Gastrocnemius medialis (tissue), 4 donors: ENCODE measurements around the gene GAS7. TPM values are rescaled to one million over a fixed set of nuclear protein-coding genes. Genes with fewer than 3 reads are reported as not detected.

ENCODE experiments used
- ATAC-seq, 2 donors: fragments of 150-250 bp; one replicate each; pipeline ENCODE4 v1.9.1; 2016
- DNase-seq, 2 donors: peaks; one replicate each; pipeline ENCODE4 v3.0.0-alpha.2; 2019
- H3K27ac ChIP-seq, 4 donors: fragments of 200-600 bp; sonication (generic); 1 replicate in 1 of 4; 2 replicates in 3 of 4; pipeline ENCODE4 v1.5.1; 2016 to 2018; ENCODE audit warnings: mild to moderate bottlenecking in 2 of 4, moderate library complexity in 1 of 4
- H3K27me3 ChIP-seq, 3 donors: fragments of 200-600 bp; sonication (generic) in 2 of 3; 1 replicate in 1 of 3; 2 replicates in 2 of 3; pipeline versions ENCODE4 v1.5.1 to v1.6.0; 2016 to 2019; ENCODE audit warnings: mild to moderate bottlenecking in 1 of 3, moderate library complexity in 1 of 3
- H3K36me3 ChIP-seq, 2 donors: fragments of 200-600 bp; sonication (generic) in 1 of 2; one replicate each; pipeline ENCODE4 v1.5.1; 2017 to 2018
- H3K4me1 ChIP-seq, 2 donors: fragments of 200-600 bp; sonication (generic) in 1 of 2; one replicate each; pipeline ENCODE4 v1.5.1; 2016 to 2017; ENCODE audit warnings: mild to moderate bottlenecking in 2 of 2
- H3K4me3 ChIP-seq, 4 donors: fragments of 200-600 bp; sonication (generic) in 3 of 4; 1 replicate in 1 of 4; 2 replicates in 3 of 4; pipeline ENCODE4 v1.5.1; 2016 to 2019; ENCODE audit warnings: mild to moderate bottlenecking in 2 of 4
- H3K9me3 ChIP-seq, 3 donors: fragments of 200-600 bp; sonication (generic) in 2 of 3; 1 replicate in 1 of 3; 2 replicates in 2 of 3; pipeline ENCODE4 v1.5.1; 2016 to 2019
- CTCF ChIP-seq, 5 experiments: fragments of 450-650 bp in 3 of 5; fragments of 200-600 bp in 2 of 5; sonication (generic) in 2 of 5; IDR thresholded peaks in 4 of 5; conservative IDR thresholded peaks in 1 of 5; 1 replicate in 4 of 5; 2 replicates in 1 of 5; pipeline ENCODE4 v1.5.1; 2016 to 2019; ENCODE audit warnings: antibody characterized with exemption in 5 of 5, mild to moderate bottlenecking in 3 of 5, moderate library complexity in 3 of 5
- POLR2A ChIP-seq, 2 donors: fragments of 450-650 bp; IDR thresholded peaks; one replicate each; pipeline ENCODE4 v1.6.1; 2017; ENCODE audit warnings: antibody characterized with exemption in 2 of 2, mild to moderate bottlenecking in 2 of 2, moderate library complexity in 2 of 2
- in situ Hi-C, 4 donors: fragments of 200-750 bp; cut with MboI; loops; one replicate each; pipeline versions ENCODE4 v1.15.0 to v1.8.0; 2017; ENCODE audit warnings: low sequenced_read_pairs in 4 of 4
- intact Hi-C: fragments of 100-400 bp; cut with DNase I; formaldehyde crosslinking; loops from one replicate; pipeline ENCODE4 v1.15.1; 2023; ENCODE audit warnings: low total_unique reads
- total RNA-seq, 4 donors: library from RNA; depleted of rRNA; stranded (reverse); fragments of >200 nt; gene quantifications; one replicate each; pipeline versions ENCODE4 v1.1.0 to v1.2.3, GENCODE V29; 2016

GAS7 gene
- total RNA-seq, 4 donors from 2014 or later = 5.8 to 7.1 (median 6.1) TPM

GRCh38 chr17:10196941-10197340 lies 1.5 kb downstream of the GAS7 start:
- in situ Hi-C loops (loop anchor here in 1 of 4 donors (10.0 kb wide), 1 partner anchor 62 kb away; no protein-coding TSS in a partner anchor), intact Hi-C loops (no loop called here)
- no peak for TF ChIP-seq CTCF (IDR thresholded peaks at IDR 0.05 in 4 of 5, conservative IDR thresholded peaks at IDR 0.05 in 1 of 5)
- Histone ChIP-seq H3K4me1 (no peaks in the 10 kb centered on the region), H3K4me3 (peak overlapping the region in 2 of 4 donors; percentile 48 to 50), H3K9me3 (peaks cover 0 to 7% (median 0%) of the 10 kb centered on the region in 3 donors), H3K27ac (peak overlapping the region in 1 of 4 donors; percentile 30), H3K27me3 (peaks cover 16 to 19% (median 19%) of the 10 kb centered on the region in 3 donors), H3K36me3 (no peaks in the 10 kb centered on the region)
- no peak for DNase-seq
- ATAC-seq = no peak

- in situ Hi-C loops (loop anchor here in 1 of 4 donors (10.0 kb wide), 1 partner anchor 62 kb away; no protein-coding TSS in a partner anchor), intact Hi-C loops (no loop called here)
- H3K4me3 ChIP-seq = no peak overlapping the region
- peaks cover 0 to 7% (median 0%) of the 10 kb centered on the region in 3 donors for H3K9me3 ChIP-seq
- H3K36me3 ChIP-seq = no peaks in the 10 kb centered on the region
- ATAC-seq (no peak), DNase-seq (no peak)
- TF ChIP-seq CTCF (IDR thresholded peaks at IDR 0.05 in 4 of 5, conservative IDR thresholded peaks at IDR 0.05 in 1 of 5) (no peak), POLR2A (IDR thresholded peaks at IDR 0.05) (no peak)
- H3K4me1 ChIP-seq = no peaks in the 10 kb centered on the region
- peaks cover 16 to 19% (median 19%) of the 10 kb centered on the region in 3 donors for H3K27me3 ChIP-seq
- H3K27ac ChIP-seq = no peak overlapping the region
Measured at GRCh38 chr17:10196384-10196895, 2.0 kb downstream of the GAS7 start.

- H3K9me3 ChIP-seq = peaks cover 0 to 7% (median 0%) of the 10 kb centered on the region in 3 donors
- H3K27ac ChIP-seq = no peak overlapping the region
- H3K27me3 ChIP-seq = peaks cover 16 to 19% (median 19%) of the 10 kb centered on the region in 3 donors
- ATAC-seq (no peak), DNase-seq (no peak)
- no peak for TF ChIP-seq POLR2A (IDR thresholded peaks at IDR 0.05)
- no peak for TF ChIP-seq CTCF (IDR thresholded peaks at IDR 0.05 in 4 of 5, conservative IDR thresholded peaks at IDR 0.05 in 1 of 5)
- in situ Hi-C loops = loop anchor here in 1 of 4 donors (10.0 kb wide), 1 partner anchor 60 kb away; no protein-coding TSS in a partner anchor
- H3K36me3 ChIP-seq = no peaks in the 10 kb centered on the region
- H3K4me3 ChIP-seq = no peak overlapping the region
- no peaks in the 10 kb centered on the region for H3K4me1 ChIP-seq
- intact Hi-C loops = no loop called here
Measured at GRCh38 chr17:10195090-10195805, 3.2 kb downstream of the GAS7 start.

- H3K36me3 ChIP-seq = no peaks in the 10 kb centered on the region
- H3K4me3 ChIP-seq = no peak overlapping the region
- H3K9me3 ChIP-seq = peaks cover 0 to 7% (median 0%) of the 10 kb centered on the region in 3 donors
- no peak for DNase-seq
- no peak for ATAC-seq
- no peak for TF ChIP-seq POLR2A (IDR thresholded peaks at IDR 0.05)
- TF ChIP-seq CTCF (IDR thresholded peaks at IDR 0.05 in 4 of 5, conservative IDR thresholded peaks at IDR 0.05 in 1 of 5) = no peak
- H3K27ac ChIP-seq = no peak overlapping the region
- no peaks in the 10 kb centered on the region for H3K4me1 ChIP-seq
- in situ Hi-C loops = loop anchor here in 1 of 4 donors (10.0 kb wide), 1 partner anchor 59 kb away; no protein-coding TSS in a partner anchor
- intact Hi-C loops = no loop called here
- H3K27me3 ChIP-seq = peaks cover 7 to 10% (median 8%) of the 10 kb centered on the region in 3 donors
Measured at GRCh38 chr17:10193632-10194031, 4.8 kb downstream of the GAS7 start.
